A673 (cell line): ENCODE data around the gene PSMG4. TPM values are rescaled to one million over a fixed set of nuclear protein-coding genes. Genes with fewer than 3 reads are reported as not detected.

Source experiments
- BruUV-seq: library from RNA; stranded (reverse); fragments of 400-500 nt; replicated peaks from 2 replicates; lab custom pipeline; 2021; lab: Mats Ljungman, UMichigan
- CTCF ChIA-PET: fragments of 300-600 bp; sonication (Branson Sonifier 250); formaldehyde crosslinking; loops from one replicate; lab custom pipeline; 2022; ENCODE audit warnings: antibody characterized with exemption; lab: Charles Lee
- POLR2A ChIA-PET: fragments of 300-600 bp; sonication (Branson Sonifier 250); formaldehyde crosslinking; loops from one replicate; lab custom pipeline; 2022; ENCODE audit warnings: antibody characterized with exemption; ENCODE audit not compliant: low non-redundant PET; lab: Charles Lee
- DNase-seq: peaks from one replicate; pipeline ENCODE4 v3.0.0-alpha.2; 2015; ENCODE audit warnings: low spot score
- H3K27ac ChIP-seq: fragments of 200-600 bp; sonication (generic); 2 replicates; pipeline ENCODE4 v1.5.1; 2016; ENCODE audit warnings: mixed run types, low read depth, mild to moderate bottlenecking, mixed read lengths, antibody characterized with exemption, low read length; ENCODE audit not compliant: poor library complexity, severe bottlenecking
- H3K27me3 ChIP-seq: fragments of 200-600 bp; sonication (generic); replicated peaks from 2 replicates; pipeline ENCODE4 v1.6.1; 2017; ENCODE audit warnings: mixed run types, low read depth, mild to moderate bottlenecking, mixed read lengths, antibody characterized with exemption, low read length; ENCODE audit not compliant: insufficient read depth, poor library complexity
- H3K36me3 ChIP-seq: fragments of 200-600 bp; sonication (generic); 2 replicates; pipeline ENCODE4 v1.6.1; 2016; ENCODE audit warnings: mixed run types, mild to moderate bottlenecking, mixed read lengths, antibody characterized with exemption, low read length; ENCODE audit not compliant: insufficient read depth, poor library complexity, severe bottlenecking
- H3K4me1 ChIP-seq: fragments of 200-600 bp; sonication (generic); 2 replicates; pipeline ENCODE4 v1.6.1; 2017; ENCODE audit warnings: mixed run types, mild to moderate bottlenecking, mixed read lengths, antibody characterized with exemption, low read length; ENCODE audit not compliant: insufficient read depth, poor library complexity, severe bottlenecking
- H3K4me3 ChIP-seq: fragments of 200-600 bp; sonication (generic); 2 replicates; pipeline ENCODE4 v1.5.1; 2016; ENCODE audit warnings: low read depth, mixed run types, mild to moderate bottlenecking, mixed read lengths, low read length; ENCODE audit not compliant: poor library complexity, severe bottlenecking
- H3K9me3 ChIP-seq: fragments of 200-600 bp; sonication (generic); 2 replicates; pipeline ENCODE4 v1.6.1; 2016; ENCODE audit warnings: mixed run types, low read depth, mild to moderate bottlenecking, mixed read lengths, antibody characterized with exemption, low read length; ENCODE audit not compliant: poor library complexity, severe bottlenecking
- CTCF ChIP-seq: fragments of 300-800, 200-600 bp; sonication (generic); conservative IDR thresholded peaks from 2 replicates; pipeline ENCODE4 v1.5.1; 2017; ENCODE audit warnings: low read depth, mild to moderate bottlenecking, antibody characterized with exemption, low read length, moderate library complexity, mixed read lengths
- EZH2 ChIP-seq: fragments of 200-600 bp; sonication (generic); IDR thresholded peaks from 2 replicates; pipeline ENCODE4 v1.6.1; 2017; ENCODE audit warnings: borderline replicate concordance, low read depth, mild to moderate bottlenecking, mixed read lengths, antibody characterized with exemption, low read length; ENCODE audit not compliant: poor library complexity, severe bottlenecking
- intact Hi-C: fragments of 100-400 bp; cut with micrococcal nuclease; formaldehyde crosslinking; loops from one replicate; pipeline ENCODE4 v1.10.0; 2022; ENCODE audit not compliant: unreplicated experiment
- total RNA-seq: library from RNA; stranded (reverse); gene quantifications from 2 replicates; pipeline ENCODE4 v1.2.3, GENCODE V29; 2021

The PSMG4 gene
- total RNA-seq, 1 experiment from 2014 or later = 34.4 TPM

GRCh38 chr6:3218266-3218665 lies 40.5 kb upstream of the PSMG4 start:
- ChIA-PET POLR2A (no interaction called here), CTCF (no interaction called here)
- DNase-seq = no peak
- no TSS peak for BruUV-seq
- H3K36me3 ChIP-seq = no peaks in the 10 kb centered on the region
- H3K4me1 ChIP-seq = no peaks in the 10 kb centered on the region
- intact Hi-C loops = no loop called here
- no peak overlapping the region for H3K4me3 ChIP-seq
- no peaks in the 10 kb centered on the region for H3K27me3 ChIP-seq
- no peaks in the 10 kb centered on the region for H3K9me3 ChIP-seq
- H3K27ac ChIP-seq = no peak overlapping the region
- TF ChIP-seq EZH2 = no peak
- no peak for TF ChIP-seq CTCF

GRCh38 chr6:3220366-3220765 lies 38.4 kb upstream of the PSMG4 start:
- TF ChIP-seq EZH2 (no peak), CTCF (no peak)
- Histone ChIP-seq H3K36me3 (peaks cover 11% of the 10 kb centered on the region), H3K27me3 (no peaks in the 10 kb centered on the region), H3K9me3 (no peaks in the 10 kb centered on the region), H3K4me1 (no peaks in the 10 kb centered on the region), H3K27ac (no peak overlapping the region), H3K4me3 (no peak overlapping the region)
- no TSS peak for BruUV-seq
- POLR2A ChIA-PET = no interaction called here
- CTCF ChIA-PET = no interaction called here
- intact Hi-C loops = no loop called here
- no peak for DNase-seq

GRCh38 chr6:3221578-3221977 lies 37.2 kb upstream of the PSMG4 start:
- BruUV-seq = no TSS peak
- POLR2A ChIA-PET = no interaction called here
- Histone ChIP-seq H3K9me3 (no peaks in the 10 kb centered on the region), H3K27ac (no peak overlapping the region), H3K36me3 (peaks cover 18% of the 10 kb centered on the region), H3K4me1 (peaks cover 7% of the 10 kb centered on the region), H3K27me3 (no peaks in the 10 kb centered on the region), H3K4me3 (no peak overlapping the region)
- intact Hi-C loops = no loop called here
- no peak for TF ChIP-seq CTCF
- no peak for TF ChIP-seq EZH2
- no peak for DNase-seq
- CTCF ChIA-PET = no interaction called here
